ENCODE results near the gene STOML3.

STOML3 gene

GRCh38 chr13:38980750-38981078, 9.9 kb downstream of the STOML3 start:
- no peak for DNase-seq (ENCODE audit: low spot score)

DNA sequence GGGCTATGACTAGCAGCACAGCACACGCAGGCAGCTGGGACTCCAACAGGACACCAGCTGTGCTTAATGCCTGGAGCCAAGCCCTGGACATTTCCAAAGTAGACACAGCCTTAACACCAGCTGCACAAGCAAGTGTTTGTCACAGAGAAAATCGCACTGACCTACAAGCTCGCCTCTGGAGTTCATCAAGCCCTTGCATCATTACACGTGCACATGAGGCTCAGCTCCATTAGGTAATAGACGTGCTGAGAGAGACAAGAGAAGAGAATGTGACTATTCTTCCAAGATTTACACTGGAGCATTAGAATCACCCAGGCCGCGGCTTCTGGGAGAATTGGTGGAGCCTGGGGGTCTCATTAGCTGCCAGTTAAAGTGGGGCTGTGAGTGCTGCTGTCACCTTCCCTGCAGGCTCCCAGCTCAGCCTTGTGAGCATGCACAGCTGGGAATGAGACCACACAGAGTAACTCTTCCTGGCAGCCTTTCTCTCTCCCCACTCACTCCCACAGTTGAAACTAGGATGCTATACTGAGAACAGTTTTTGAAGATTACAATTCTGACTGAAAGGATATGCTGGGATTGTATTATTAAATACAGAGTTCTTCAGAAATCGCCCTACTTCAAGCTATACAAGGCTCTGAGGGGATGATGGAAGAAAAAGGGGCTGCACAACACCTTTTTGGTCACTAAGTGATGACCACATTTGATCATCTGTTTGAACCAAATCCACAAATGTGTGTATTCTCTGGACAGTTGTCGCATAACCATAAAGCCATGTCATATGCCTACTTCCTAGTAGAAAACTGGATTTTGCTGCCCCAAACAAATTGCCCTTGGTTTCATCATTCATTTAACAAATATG, 10.5 kb downstream of the STOML3 start:
- DNase-seq (ENCODE audit: low spot score): no peak

DNA sequence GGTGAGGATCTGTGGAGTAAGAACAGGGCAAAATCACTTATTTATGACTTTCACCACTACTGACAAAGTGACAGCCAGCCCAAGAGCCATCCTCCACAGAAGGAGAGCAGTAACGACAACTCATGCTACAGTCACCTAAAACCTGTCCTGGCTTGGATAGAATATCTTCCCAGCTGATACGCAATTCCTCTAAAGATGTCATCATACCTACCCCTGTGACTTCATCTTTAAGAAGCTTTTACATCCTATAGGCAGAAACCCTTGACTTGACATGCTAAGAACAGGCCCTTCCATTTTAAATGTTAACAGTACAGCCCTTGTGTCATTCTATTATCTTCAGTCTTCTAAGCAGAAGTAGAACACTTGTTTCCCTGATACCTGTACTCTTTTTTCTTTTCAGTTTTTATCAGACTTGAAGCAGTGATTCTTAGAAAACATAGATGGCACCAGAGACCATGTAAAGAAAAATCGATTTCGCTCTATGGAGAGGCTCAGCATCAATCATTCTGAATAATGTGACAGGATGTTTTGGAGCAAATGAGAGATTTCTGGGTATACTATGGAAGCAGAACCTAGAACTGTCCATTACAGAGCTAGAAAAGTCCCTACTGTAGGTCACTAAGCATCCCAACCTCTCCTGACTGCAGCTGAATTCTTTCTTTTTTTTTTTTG, 20.1 kb downstream of the STOML3 start:
- no peak for DNase-seq (ENCODE audit: low spot score)

GRCh38 chr13:38969187-38969586, 21.4 kb downstream of the STOML3 start:
- DNase-seq (ENCODE audit: low spot score): no peak

DNA sequence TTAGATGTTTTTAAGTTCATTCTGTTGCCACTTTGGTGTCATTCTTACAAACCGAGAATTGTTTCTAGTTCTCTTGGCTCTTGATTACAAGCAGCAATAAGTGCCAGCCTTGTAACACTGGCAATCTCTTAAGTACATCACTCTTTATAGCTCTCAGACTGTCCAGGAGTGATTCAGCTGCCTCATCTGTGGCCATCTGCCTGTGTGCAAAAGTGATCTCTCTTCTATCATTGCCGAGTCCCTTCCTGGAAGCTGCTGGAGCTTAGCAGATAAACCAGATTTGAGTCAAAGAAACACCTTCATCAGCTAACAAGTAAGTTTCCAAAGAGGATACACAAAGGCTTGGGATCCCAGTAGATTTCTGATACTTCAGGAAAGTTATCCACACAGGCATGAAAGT, 23.2 kb downstream of the STOML3 start:
- DNase-seq (ENCODE audit: low spot score): no peak

DNA sequence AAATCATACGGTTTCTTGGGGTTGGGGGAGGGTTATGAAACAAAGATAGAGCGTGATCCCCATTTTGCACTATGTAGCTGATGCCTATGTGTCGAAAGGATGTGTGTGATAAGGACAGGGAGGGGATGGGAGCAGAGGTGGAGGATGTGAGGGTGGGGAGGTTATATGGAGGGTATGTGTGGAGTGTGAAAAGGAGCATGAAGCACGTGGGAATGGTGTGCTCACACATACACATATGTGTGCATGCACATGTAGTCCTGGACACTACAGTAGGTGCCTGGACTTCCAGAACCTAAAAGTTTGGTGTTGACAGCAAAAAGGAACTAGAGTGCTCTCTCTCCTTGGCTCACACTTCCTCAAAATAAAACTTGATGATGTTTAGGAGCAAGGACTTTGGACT, 25.4 kb downstream of the STOML3 start:
- DNase-seq (ENCODE audit: low spot score): no peak

DNA sequence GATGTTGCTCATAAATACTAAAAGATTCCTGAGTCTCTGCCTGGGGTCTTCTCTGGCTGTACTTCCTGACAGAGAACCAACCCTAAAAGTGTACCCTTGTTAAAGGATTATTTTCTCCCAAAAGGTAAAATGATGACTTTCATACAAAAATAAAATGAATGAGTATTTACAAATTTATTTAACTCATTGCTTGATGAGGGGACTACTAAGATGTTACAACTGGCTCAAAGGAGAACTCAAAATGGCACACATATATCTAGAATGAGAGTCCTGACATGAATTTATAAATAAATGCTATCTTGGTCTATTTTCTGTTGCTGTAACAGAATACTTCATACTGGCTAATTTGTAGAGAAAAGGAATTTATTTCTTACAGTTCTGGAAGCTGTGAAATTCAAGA, 30.5 kb downstream of the STOML3 start:
- no peak for DNase-seq (ENCODE audit: low spot score)

DNA sequence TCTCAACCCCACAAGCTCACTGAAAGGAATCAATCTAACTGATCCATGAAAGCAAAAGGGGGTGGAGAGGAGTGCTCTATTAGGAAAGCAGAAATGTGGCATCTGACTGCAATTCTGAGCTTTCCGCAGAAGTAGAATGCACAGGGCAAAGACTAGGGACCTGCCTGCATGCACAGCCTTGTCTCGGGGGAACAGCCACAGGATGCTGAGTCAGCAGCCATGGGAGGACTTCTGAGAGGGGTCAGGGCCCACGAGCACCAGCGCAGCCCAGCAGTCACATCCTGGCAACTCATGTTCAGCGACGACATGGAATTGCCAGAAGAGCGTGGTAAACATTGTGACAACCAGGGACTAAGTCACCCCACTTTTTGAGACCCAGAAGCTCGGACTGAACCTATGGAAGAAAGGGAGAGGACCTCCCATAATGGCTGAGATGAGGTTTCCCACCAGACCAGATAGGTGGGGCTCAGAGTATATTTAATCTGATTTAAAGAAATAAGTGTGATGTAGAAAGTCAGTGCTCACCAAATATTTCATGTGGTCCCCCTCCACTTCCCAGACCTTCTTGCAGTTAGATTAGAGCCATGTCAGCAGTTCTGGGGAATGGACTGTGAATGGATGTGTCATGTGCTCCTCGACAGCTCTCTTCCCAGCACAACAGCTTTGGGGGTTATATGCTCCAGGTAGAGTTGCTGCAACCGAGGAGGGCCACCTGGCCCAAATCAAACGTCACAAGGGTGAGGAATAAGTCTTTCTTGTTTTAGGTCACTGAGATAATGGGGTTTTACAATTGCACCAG, 32.6 kb downstream of the STOML3 start:
- no peak for DNase-seq (ENCODE audit: low spot score)

DNA sequence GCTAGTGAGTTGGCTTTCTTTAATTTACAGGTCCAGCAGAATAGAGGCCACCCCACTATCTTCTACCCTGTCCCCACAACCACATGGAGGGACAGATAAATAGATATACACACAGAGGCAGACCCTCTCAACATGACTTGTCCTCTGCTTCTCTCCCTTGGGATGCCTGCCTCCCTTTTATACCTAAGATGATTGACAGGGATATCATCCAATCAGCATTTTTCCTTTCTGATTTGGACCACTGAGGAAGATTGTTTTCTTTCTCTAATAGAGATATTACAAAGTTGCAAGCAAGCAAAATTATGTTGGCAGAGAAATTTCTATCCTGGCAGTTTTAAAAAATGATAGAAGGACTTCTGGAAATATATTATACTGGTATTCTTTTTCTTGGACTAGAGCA, 35.8 kb downstream of the STOML3 start:
- DNase-seq (ENCODE audit: low spot score): no peak

- DNase-seq (ENCODE audit: low spot score): no peak
Observed at GRCh38 chr13:38954291-38954690, 36.3 kb downstream of the STOML3 start.

DNA sequence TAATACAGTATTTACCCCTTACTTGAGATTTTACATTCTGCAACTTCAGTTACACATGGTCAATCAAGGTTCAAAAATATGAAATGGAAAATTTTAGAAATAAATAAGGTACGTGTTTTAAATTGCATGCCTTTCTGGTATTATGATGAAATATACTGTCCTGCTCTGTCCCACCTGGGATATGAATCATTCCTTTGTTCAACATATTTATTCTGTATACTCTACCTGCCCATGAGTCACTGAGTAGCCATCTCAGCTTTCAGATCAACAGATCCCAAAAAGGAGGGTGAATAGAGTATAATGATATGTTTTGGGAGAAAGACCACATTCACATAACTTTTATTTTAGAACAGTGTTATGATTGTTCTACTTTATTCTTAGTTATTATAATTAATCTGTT, 37.8 kb downstream of the STOML3 start:
- no peak for DNase-seq (ENCODE audit: low spot score)

DNA sequence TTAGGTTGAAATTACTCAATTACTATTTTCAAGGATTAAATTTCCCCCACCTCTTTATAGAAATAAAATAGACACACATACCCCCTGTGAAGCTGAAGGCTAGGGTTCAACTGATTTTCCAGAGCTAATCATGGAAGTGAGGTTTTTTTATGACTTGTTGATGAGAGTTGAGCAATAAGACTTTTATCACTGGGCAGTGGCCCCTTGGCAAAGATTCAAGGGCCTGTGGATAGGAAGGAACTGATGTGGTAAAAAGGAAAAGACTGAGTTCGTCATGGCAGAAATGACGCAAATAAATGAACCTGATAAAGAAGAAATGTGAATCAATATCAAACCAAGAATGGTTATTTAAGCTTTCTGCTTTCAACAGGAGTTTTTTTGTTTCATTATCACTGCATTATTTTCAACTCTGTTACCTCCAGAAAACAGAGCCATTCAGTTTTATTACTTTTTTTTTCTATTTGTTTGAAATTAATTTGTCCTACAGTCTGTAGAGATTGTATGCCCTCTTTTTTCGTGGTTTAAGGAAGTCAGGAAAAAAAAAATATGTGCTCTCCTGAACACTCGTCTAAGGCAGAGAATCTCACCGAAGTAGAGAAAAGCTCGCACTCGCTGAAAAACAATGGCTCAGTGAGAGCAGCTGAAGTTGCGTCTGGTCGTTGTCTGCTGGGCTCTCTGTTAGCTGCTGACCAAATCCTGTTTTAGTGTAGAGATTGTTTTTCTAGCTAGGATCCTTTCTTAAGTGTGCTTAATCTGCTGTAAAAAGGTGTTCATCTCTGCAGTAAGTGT, 38.9 kb downstream of the STOML3 start:
- DNase-seq (ENCODE audit: low spot score): no peak

DNA sequence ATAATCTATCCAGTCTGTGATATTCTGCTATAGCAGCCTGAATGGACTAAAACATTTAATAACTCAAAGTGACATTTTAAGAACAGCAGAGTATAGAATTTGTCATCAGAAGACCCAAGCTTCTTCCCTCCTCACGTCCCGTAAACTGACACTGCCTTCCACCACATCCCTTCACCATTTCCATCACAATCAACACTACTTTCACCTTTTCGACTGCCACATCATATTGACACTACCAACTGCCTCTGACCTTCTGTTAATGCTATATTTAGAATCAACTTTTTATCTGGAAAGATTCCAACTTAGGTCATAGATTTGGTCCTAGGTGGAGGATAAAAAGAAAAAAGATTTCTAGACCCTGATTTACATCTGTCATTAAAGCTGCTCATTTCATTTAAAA, 39.6 kb downstream of the STOML3 start:
- no peak for DNase-seq (ENCODE audit: low spot score)

GRCh38 chr13:38947054-38947453, 43.6 kb downstream of the STOML3 start:
- no peak for DNase-seq (ENCODE audit: low spot score)

DNA sequence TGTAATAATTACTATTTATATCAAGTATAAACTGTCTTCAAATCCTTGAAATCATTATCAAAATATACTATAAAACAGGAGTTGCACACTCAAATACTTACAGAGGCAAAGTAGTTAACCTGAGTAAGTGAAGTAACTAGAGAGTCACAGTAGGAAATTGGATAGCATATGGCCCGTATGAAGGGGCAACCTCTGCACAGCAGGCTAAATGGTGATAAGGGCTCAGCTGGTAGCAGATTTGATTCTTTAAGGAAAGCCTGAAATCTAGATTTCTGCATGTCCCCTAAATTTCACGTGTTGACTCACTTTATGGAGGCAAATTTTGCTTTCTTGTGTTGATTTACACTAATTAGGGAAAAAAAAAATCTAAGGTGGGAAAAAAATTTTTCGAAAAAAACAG, 46.4 kb downstream of the STOML3 start:
- DNase-seq (ENCODE audit: low spot score): no peak

- no peak for DNase-seq (ENCODE audit: low spot score)
Observed at GRCh38 chr13:38943231-38943630, 47.4 kb downstream of the STOML3 start.

DNA sequence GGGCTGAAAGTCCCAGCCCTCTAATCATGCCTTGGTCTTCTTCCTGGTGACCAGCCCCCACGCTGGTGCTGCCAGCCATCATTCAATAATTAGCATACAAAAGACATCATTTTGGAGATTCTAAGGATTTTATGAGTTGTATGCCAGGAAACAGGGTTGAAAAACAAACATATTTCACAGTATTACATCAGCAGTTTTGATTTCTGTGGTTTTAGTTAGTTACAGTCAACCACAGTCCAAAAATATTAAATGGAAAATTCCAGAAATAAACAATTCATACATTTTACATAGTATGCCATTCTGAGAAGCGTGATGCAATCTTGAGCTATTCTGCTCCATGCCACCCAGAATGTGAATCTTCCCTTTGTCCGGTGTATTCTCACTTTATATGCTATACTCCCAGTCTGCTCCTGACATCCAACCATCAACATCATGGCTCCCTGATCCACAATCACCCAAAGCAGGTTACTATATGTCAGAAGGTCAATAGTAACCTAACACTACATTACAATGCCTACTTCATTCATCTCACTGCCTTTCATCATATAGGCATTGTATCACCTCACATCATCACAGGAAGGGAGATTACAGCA, 49.2 kb downstream of the STOML3 start:
- no peak for DNase-seq (ENCODE audit: low spot score)

DNA sequence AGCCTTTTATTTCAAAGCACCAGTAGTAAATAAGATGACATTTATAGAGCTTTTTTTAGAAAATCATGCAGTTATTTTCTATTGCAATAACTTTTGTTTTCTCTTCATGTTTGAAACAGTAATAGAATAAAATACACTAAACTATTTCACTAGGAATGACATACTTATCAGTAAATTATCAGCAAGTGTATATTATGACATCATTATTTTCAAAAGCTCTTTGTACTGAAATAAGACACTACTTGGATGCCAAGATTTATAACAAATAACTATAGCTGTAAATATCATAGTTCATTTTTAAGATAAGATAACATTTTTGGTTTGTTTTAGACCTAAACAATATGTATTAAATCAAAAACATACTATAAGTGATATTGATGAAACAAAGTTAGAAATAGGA, 56.8 kb downstream of the STOML3 start:
- no peak for DNase-seq (ENCODE audit: low spot score)

DNA sequence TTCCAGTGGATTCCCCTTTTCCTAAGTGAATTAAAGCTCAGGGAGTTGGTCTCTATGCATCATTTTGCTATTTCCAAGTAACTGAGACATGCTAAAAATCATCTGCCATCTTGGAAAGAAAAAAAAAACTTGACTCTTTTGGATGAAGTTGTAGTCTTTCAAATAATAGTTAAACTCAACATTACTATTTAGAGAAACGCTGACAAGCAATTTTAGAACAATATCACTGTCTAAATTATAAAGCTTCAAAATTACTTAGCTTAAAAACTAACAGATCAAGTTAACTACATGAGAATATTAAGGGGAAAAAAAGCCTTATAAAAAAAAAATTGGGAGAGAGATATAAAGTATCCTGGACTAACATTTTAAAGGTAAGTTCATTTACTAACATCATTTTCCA, 68.5 kb downstream of the STOML3 start:
- no peak for DNase-seq (ENCODE audit: low spot score)

DNA sequence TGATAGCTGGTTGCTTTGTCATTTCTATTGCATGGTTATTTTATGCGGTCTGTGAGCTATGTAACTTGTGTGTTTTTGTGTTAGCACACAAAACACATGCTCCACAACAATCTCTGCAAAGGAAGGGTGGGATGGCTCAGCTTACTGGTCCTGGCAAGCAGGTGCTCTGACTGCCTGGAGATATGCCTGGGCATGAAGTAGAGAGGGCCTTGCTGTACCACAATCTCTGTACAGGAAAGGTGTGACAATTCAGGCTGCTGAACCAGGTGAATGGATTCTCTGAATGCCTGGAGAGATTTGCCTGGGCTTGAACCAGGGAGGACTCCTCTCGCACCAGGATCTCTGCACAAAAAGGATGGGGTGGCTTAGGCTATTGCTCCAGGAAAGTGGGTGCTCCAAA, 69.5 kb downstream of the STOML3 start:
- no peak for DNase-seq (ENCODE audit: low spot score)

Measured in hepatic stellate cell (primary cell).